Stimulated activated CD8-positive, alpha-beta memory T cell treated with anti-CD3 and anti-CD28 coated beads, Interleukin-2, amount 100 ng/mL, for 48 hours (primary cell): ENCODE measurements around the gene HS3ST4.
"Not testable (repeated sequence)": the region's sequence is repeated elsewhere in the genome, so short reads cannot be mapped to it uniquely, and the experiment has no call there.

Experiments
- DNase-seq, 2 donors: peaks; one replicate each; pipeline ENCODE4 v3.0.0-alpha.2; 2020; ENCODE audit warnings: low read depth in 2 of 2

Gene HS3ST4

GRCh38 chr16:26098206-26098605 lies 406.4 kb downstream of the HS3ST4 start:
- not testable (repeated sequence) for DNase-seq

- no peak for DNase-seq
Measured at GRCh38 chr16:26102369-26102768, 410.6 kb downstream of the HS3ST4 start.

- no peak for DNase-seq
Measured at GRCh38 chr16:26108836-26109505, 417.2 kb downstream of the HS3ST4 start.

- no peak for DNase-seq
Measured at GRCh38 chr16:26111900-26112299, 420.1 kb downstream of the HS3ST4 start.

GRCh38 chr16:26118575-26118974 lies 426.8 kb downstream of the HS3ST4 start:
- no peak for DNase-seq

GRCh38 chr16:26120729-26121128 lies 429.0 kb downstream of the HS3ST4 start:
- no peak for DNase-seq

- no peak for DNase-seq
Measured at GRCh38 chr16:26128296-26128695, 436.5 kb downstream of the HS3ST4 start.

GRCh38 chr16:26129997-26130396 lies 438.2 kb downstream of the HS3ST4 start:
- DNase-seq: no peak

GRCh38 chr16:26133416-26134093 lies 441.8 kb downstream of the HS3ST4 start:
- DNase-seq: no peak

GRCh38 chr16:26134588-26134987 lies 442.8 kb downstream of the HS3ST4 start:
- DNase-seq: no peak

- no peak for DNase-seq
Measured at GRCh38 chr16:26137956-26138355, 446.2 kb downstream of the HS3ST4 start.

- no peak for DNase-seq
Measured at GRCh38 chr16:26139091-26139490, 447.3 kb downstream of the HS3ST4 start.

GRCh38 chr16:26139884-26140283 lies 448.1 kb downstream of the HS3ST4 start:
- DNase-seq: no peak

GRCh38 chr16:26149364-26150190 lies 457.8 kb downstream of the HS3ST4 start:
- DNase-seq: no peak

- DNase-seq: no peak
Measured at GRCh38 chr16:26155221-26155620, 463.5 kb downstream of the HS3ST4 start.

GRCh38 chr16:26157319-26157718 lies 465.6 kb downstream of the HS3ST4 start:
- no peak for DNase-seq

GRCh38 chr16:26158142-26158759 lies 466.5 kb downstream of the HS3ST4 start:
- no peak for DNase-seq

GRCh38 chr16:26161461-26162180 lies 469.9 kb downstream of the HS3ST4 start:
- no peak for DNase-seq

- DNase-seq: no peak
Measured at GRCh38 chr16:26169473-26169872, 477.7 kb downstream of the HS3ST4 start.

- DNase-seq: no peak
Measured at GRCh38 chr16:26175944-26176343, 484.2 kb downstream of the HS3ST4 start.

- no peak for DNase-seq
Measured at GRCh38 chr16:26177438-26177837, 485.7 kb downstream of the HS3ST4 start.

GRCh38 chr16:26178298-26178697 lies 486.5 kb downstream of the HS3ST4 start:
- DNase-seq: no peak
